ENCODE measurements around the gene COL4A3.

DNA sequence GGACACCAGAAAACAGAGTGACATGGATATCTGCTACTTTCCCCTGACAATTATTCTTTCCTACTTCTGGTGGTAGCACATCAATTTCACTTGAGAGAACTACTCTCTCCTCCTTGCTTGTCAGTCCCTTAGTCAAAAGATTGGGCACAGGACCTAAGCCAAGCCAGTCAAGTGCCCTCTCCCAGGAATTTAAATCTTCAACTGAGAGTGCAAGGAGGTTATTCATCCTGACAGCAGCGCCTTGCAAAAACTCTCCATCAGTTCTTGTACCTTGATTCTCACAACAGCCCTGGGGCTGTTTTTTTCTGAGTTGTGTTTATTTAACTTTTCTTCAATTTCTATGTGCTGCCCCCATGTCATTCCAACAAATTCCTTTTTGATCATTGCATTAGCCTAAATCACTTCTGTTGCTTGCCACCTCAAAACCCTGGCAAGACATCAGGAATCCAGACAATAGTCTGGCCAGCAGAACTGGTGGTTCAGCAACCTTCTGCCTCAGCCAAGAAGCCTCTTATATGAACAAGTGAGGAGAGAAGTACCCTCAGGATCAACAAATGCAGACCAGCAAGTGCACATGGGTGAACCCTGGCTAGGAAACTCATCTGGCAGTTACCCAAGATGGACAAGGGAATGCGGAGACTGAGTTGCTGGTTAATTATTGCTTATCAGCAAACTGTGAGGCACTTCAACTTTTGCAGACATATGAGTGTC lies 19.4 kb downstream of the COL4A3 start:
- TF ChIP-seq, protein P1, sequence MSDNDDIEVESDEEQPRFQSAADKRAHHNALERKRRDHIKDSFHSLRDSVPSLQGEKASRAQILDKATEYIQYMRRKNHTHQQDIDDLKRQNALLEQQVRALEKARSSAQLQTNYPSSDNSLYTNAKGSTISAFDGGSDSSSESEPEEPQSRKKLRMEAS (IDR thresholded peaks at IDR 0.05): no peak
- no peak for TF ChIP-seq RAD21 (IDR thresholded peaks at IDR 0.05; ENCODE audit: low read depth)
